HUES48 (cell line): ENCODE measurements around the gene BARX1.
A peak's percentile ranks its signal among the peaks of the same experiment; 100 is the strongest.
"Not testable (repeated sequence)": the region's sequence is repeated elsewhere in the genome, so short reads cannot be mapped to it uniquely, and the experiment has no call there.

Experiments used
- H3K27ac ChIP-seq: one replicate; pipeline ENCODE4 v1.7.0; 2013; ENCODE audit warnings: low read depth, low read length, inconsistent platforms
- H3K27me3 ChIP-seq: 2 replicates; pipeline ENCODE4 v1.6.1; 2013; ENCODE audit warnings: mild to moderate bottlenecking, low read length; ENCODE audit not compliant: control insufficient read depth, insufficient read depth
- H3K36me3 ChIP-seq: 2 replicates; pipeline ENCODE4 v1.6.1; 2013; ENCODE audit warnings: low read length; ENCODE audit not compliant: control insufficient read depth, insufficient read depth
- H3K4me1 ChIP-seq: 2 replicates; pipeline ENCODE4 v1.6.1; 2013; ENCODE audit warnings: mild to moderate bottlenecking, low read length; ENCODE audit not compliant: control insufficient read depth, insufficient read depth
- H3K4me3 ChIP-seq: 2 replicates; pipeline ENCODE4 v1.5.1; 2013; ENCODE audit warnings: mild to moderate bottlenecking, low read depth, low read length
- H3K9ac ChIP-seq: 2 replicates; pipeline ENCODE4 v1.6.1; 2013; ENCODE audit warnings: mild to moderate bottlenecking, low read depth, low read length, moderate library complexity
- H3K9me3 ChIP-seq: 2 replicates; pipeline ENCODE4 v1.6.1; 2013; ENCODE audit warnings: low read length; ENCODE audit not compliant: control insufficient read depth, insufficient read depth

The BARX1 gene

GRCh38 chr9:93964685-93965084, 9.5 kb upstream of the BARX1 start:
- Histone ChIP-seq H3K9me3 (no peaks in the 10 kb centered on the region), H3K9ac (no peak overlapping the region), H3K27ac (no peak overlapping the region), H3K4me1 (peaks cover 6% of the 10 kb centered on the region; the same call in 1 of the 2 replicates), H3K27me3 (peaks cover 35% of the 10 kb centered on the region), H3K4me3 (no peak overlapping the region), H3K36me3 (no peaks in the 10 kb centered on the region)

GRCh38 chr9:93963969-93964368, 8.8 kb upstream of the BARX1 start:
- Histone ChIP-seq H3K9me3 (no peaks in the 10 kb centered on the region), H3K27ac (no peak overlapping the region), H3K9ac (no peak overlapping the region), H3K27me3 (peaks cover 42% of the 10 kb centered on the region), H3K36me3 (no peaks in the 10 kb centered on the region), H3K4me1 (peaks cover 7% of the 10 kb centered on the region), H3K4me3 (no peak overlapping the region)

GRCh38 chr9:93963489-93963888, 8.3 kb upstream of the BARX1 start:
- H3K4me1 ChIP-seq, result peaks cover 11% of the 10 kb centered on the region
- not testable (repeated sequence) for H3K36me3 ChIP-seq, H3K9me3 ChIP-seq, H3K4me3 ChIP-seq, H3K27ac ChIP-seq, H3K9ac ChIP-seq
- H3K27me3 ChIP-seq, result peaks cover 47% of the 10 kb centered on the region

- Histone ChIP-seq H3K27me3 (peaks cover 54% of the 10 kb centered on the region), H3K36me3 (no peaks in the 10 kb centered on the region), H3K4me1 (peaks cover 11% of the 10 kb centered on the region), H3K9me3 (no peaks in the 10 kb centered on the region), H3K4me3 (no peak overlapping the region), H3K9ac (no peak overlapping the region), H3K27ac (no peak overlapping the region)
These were observed 7.6 kb upstream of the BARX1 start for GRCh38 chr9:93962561-93963440.

- Histone ChIP-seq H3K4me1 (peaks cover 11% of the 10 kb centered on the region), H3K9ac (no peak overlapping the region), H3K27ac (no peak overlapping the region), H3K4me3 (no peak overlapping the region), H3K36me3 (no peaks in the 10 kb centered on the region), H3K9me3 (no peaks in the 10 kb centered on the region), H3K27me3 (peaks cover 62% of the 10 kb centered on the region)
These were observed 6.9 kb upstream of the BARX1 start for GRCh38 chr9:93962017-93962416.

- Histone ChIP-seq H3K4me3 (0 out of 2 replicates have a peak overlapping the region, but pooled peaks have one; percentile 10), H3K36me3 (no peaks in the 10 kb centered on the region), H3K27me3 (peaks cover 70% of the 10 kb centered on the region), H3K4me1 (peaks cover 11% of the 10 kb centered on the region), H3K9ac (no peak overlapping the region), H3K9me3 (no peaks in the 10 kb centered on the region), H3K27ac (no peak overlapping the region)
These were observed 6.1 kb upstream of the BARX1 start for GRCh38 chr9:93960971-93961841.

GRCh38 chr9:93960221-93960970, 5.2 kb upstream of the BARX1 start:
- Histone ChIP-seq H3K36me3 (no peaks in the 10 kb centered on the region), H3K4me1 (peaks cover 13% of the 10 kb centered on the region), H3K9me3 (no peaks in the 10 kb centered on the region), H3K9ac (no peak overlapping the region), H3K4me3 (peak overlapping the region; percentile 10; the same call in 1 of the 2 replicates), H3K27ac (no peak overlapping the region), H3K27me3 (peaks cover 78% of the 10 kb centered on the region)

- no peaks in the 10 kb centered on the region for H3K36me3 ChIP-seq
- no peak overlapping the region for H3K4me3 ChIP-seq
- H3K9me3 ChIP-seq, result no peaks in the 10 kb centered on the region
- H3K27ac ChIP-seq, result no peak overlapping the region
- no peak overlapping the region for H3K9ac ChIP-seq
- H3K27me3 ChIP-seq, result peaks cover 82% of the 10 kb centered on the region
- H3K4me1 ChIP-seq, result peaks cover 13% of the 10 kb centered on the region
These were observed 4.6 kb upstream of the BARX1 start for GRCh38 chr9:93959739-93960154.

GRCh38 chr9:93958819-93959682, 3.9 kb upstream of the BARX1 start:
- Histone ChIP-seq H3K27ac (no peak overlapping the region), H3K27me3 (peaks cover 89% of the 10 kb centered on the region), H3K9me3 (no peaks in the 10 kb centered on the region), H3K36me3 (no peaks in the 10 kb centered on the region), H3K9ac (no peak overlapping the region), H3K4me3 (peak overlapping the region; percentile 46), H3K4me1 (peaks cover 18% of the 10 kb centered on the region)
